HepG2 (cell line): ENCODE measurements around the gene GCSAM. TPM values are rescaled to one million over a fixed set of nuclear protein-coding genes. Genes with fewer than 3 reads are reported as not detected.

Experiments used
- CREB1 ChIP-seq, 2 experiments: fragments of 450-650 bp in 1 of 2; IDR thresholded peaks; 2 replicates each; pipeline ENCODE4 v1.6.1; 2016 to 2017; ENCODE audit warnings: control low read depth in 1 of 2, mild to moderate bottlenecking in 1 of 2, missing compliant biosample characterization in 1 of 2, missing genetic modification characterization in 1 of 2
- FOSL2 ChIP-seq: sonication (generic); formaldehyde crosslinking; IDR thresholded peaks from 2 replicates; pipeline ENCODE4 v1.4.0; 2020; ENCODE audit warnings: missing genetic modification reagents
- FOXP4 ChIP-seq: sonication (generic); formaldehyde crosslinking; IDR thresholded peaks from 2 replicates; pipeline ENCODE4 v1.4.0; 2020; ENCODE audit warnings: missing genetic modification reagents
- GMEB2 ChIP-seq: IDR thresholded peaks from 2 replicates; pipeline ENCODE4 v1.6.1; 2016; ENCODE audit warnings: missing biosample characterization, missing genetic modification reagents, low read depth
- GZF1 ChIP-seq: sonication (generic); formaldehyde crosslinking; IDR thresholded peaks from 2 replicates; pipeline ENCODE4 v1.5.1; 2020; ENCODE audit warnings: mild to moderate bottlenecking, missing genetic modification reagents
- IKZF1 ChIP-seq: fragments of 450-650 bp; IDR thresholded peaks from 2 replicates; pipeline ENCODE4 v1.7.1; 2016
- IRF9 ChIP-seq: sonication (generic); formaldehyde crosslinking; IDR thresholded peaks from 2 replicates; pipeline ENCODE4 v1.8.0; 2022; ENCODE audit warnings: missing genetic modification reagents, mild to moderate bottlenecking, borderline replicate concordance
- JUNB ChIP-seq: sonication (generic); formaldehyde crosslinking; IDR thresholded peaks from 2 replicates; pipeline ENCODE4 v1.8.0; 2022; ENCODE audit warnings: missing genetic modification reagents, mild to moderate bottlenecking, borderline replicate concordance
- MYC ChIP-seq: sonication (generic); formaldehyde crosslinking; IDR thresholded peaks from 2 replicates; pipeline ENCODE4 v1.9.0; 2021; ENCODE audit warnings: missing genetic modification reagents, borderline replicate concordance
- NFE2L1 ChIP-seq: sonication (generic); formaldehyde crosslinking; IDR thresholded peaks from 2 replicates; pipeline ENCODE4 v1.4.0; 2020; ENCODE audit warnings: missing genetic modification reagents, mild to moderate bottlenecking, borderline replicate concordance
- RXRB ChIP-seq: IDR thresholded peaks from 2 replicates; pipeline ENCODE4 v1.6.1; 2016; ENCODE audit warnings: borderline replicate concordance, missing genetic modification reagents, missing compliant biosample characterization
- SAP130 ChIP-seq: IDR thresholded peaks from 2 replicates; pipeline ENCODE4 v1.6.1; 2016; ENCODE audit warnings: low read depth
- SOX5 ChIP-seq: IDR thresholded peaks from 2 replicates; pipeline ENCODE4 v1.6.1; 2016; ENCODE audit warnings: borderline replicate concordance
- SOX6 ChIP-seq, 2 experiments: fragments of 450-650 bp in 1 of 2; sonication (generic) in 1 of 2; formaldehyde crosslinking in 1 of 2; IDR thresholded peaks; 2 replicates each; pipeline versions ENCODE4 v1.4.0 to v1.6.1; 2017 to 2020; ENCODE audit warnings: antibody characterized with exemption in 1 of 2, mild to moderate bottlenecking in 1 of 2, missing genetic modification reagents in 1 of 2
- TCF12 ChIP-seq, 2 experiments: fragments of 450-650 bp in 1 of 2; sonication (generic) in 1 of 2; formaldehyde crosslinking in 1 of 2; IDR thresholded peaks; 2 replicates each; pipeline versions ENCODE4 v1.6.1 to v1.8.0; 2017 to 2022; ENCODE audit warnings: antibody characterized with exemption in 1 of 2, mild to moderate bottlenecking in 1 of 2, missing genetic modification reagents in 1 of 2, moderate library complexity in 1 of 2
- TEAD3 ChIP-seq: optimal IDR thresholded peaks from 2 replicates; pipeline ENCODE3; 2016; ENCODE audit warnings: borderline replicate concordance
- ZNF12 ChIP-seq: sonication (generic); formaldehyde crosslinking; IDR thresholded peaks from 2 replicates; pipeline ENCODE4 v1.5.0; 2020; ENCODE audit warnings: missing genetic modification reagents
- ZNF672 ChIP-seq: sonication (generic); formaldehyde crosslinking; IDR thresholded peaks from 2 replicates; pipeline ENCODE4 v1.8.1; 2022; ENCODE audit warnings: missing genetic modification reagents
- ZNF724P ChIP-seq: sonication (generic); formaldehyde crosslinking; IDR thresholded peaks from 2 replicates; pipeline ENCODE4 v1.8.0; 2022; ENCODE audit warnings: missing genetic modification reagents, borderline replicate concordance
- polyA plus RNA-seq, 8 experiments: library from polyadenylated mRNA; depleted of rRNA in 3 of 8; stranded (reverse) in 7 of 8; unstranded in 1 of 8; fragments of >200 nt; fragmentation: Illumina TruSeq in 4 of 8; extraction: Trizol in 4 of 8; gene quantifications; 2 replicates each; pipeline versions ENCODE4 v1.2.1 to v1.2.3, GENCODE V29; 2011 to 2016; ENCODE audit warnings: low read depth in 4 of 8, missing spikeins in 1 of 8, mixed read lengths in 1 of 8; ENCODE audit not compliant: insufficient read depth in 1 of 8
- total RNA-seq, 5 experiments: library from RNA; depleted of rRNA; stranded (reverse); fragments of >200 nt; fragmentation: Illumina TruSeq; extraction: Trizol; gene quantifications; 2 replicates each; pipeline ENCODE4 v1.2.3, GENCODE V29; 2016; ENCODE audit warnings: low read depth in 1 of 5
- TF ChIP-seq, protein P1 (sequence below): sonication (generic); formaldehyde crosslinking; IDR thresholded peaks from 2 replicates; pipeline ENCODE4 v1.4.0; 2020; ENCODE audit warnings: mild to moderate bottlenecking, low read depth, missing genetic modification reagents

The GCSAM gene
- total and polyA plus RNA-seq, 2 of the 13 experiments (the other 11 are each of a cell fraction or from before 2014, with no cell fraction given): not detected

GRCh38 chr3:112074616-112075497 is 58.2 kb downstream of the GCSAM start (continued):
- TF ChIP-seq FOXP4 (CRISPR knock-in tag) (peak; percentile 40; the same call in 1 of the 2 replicates), SOX6 (IDR thresholded peaks at IDR 0.05) (no peak), SOX6 (CRISPR knock-in tag; IDR thresholded peaks at IDR 0.05) (peak; percentile 16; the same call in 1 of the 2 replicates), TCF12 (IDR thresholded peaks at IDR 0.05) (no peak), TCF12 (CRISPR knock-in tag; IDR thresholded peaks at IDR 0.05) (no peak), CREB1 (IDR thresholded peaks at IDR 0.05) (no peak), CREB1 (CRISPR knock-in tag; IDR thresholded peaks at IDR 0.05) (peak; percentile 2; the same call in 1 of the 2 replicates), JUNB (CRISPR knock-in tag) (0 out of 2 replicates have a peak, but pooled peaks have one; percentile 32), IRF9 (CRISPR knock-in tag) (no peak), ZNF724P (no peak), SAP130 (CRISPR knock-in tag) (peak; percentile 81), SOX5 (CRISPR knock-in tag) (peak; percentile 30; the same call in 1 of the 2 replicates), RXRB (peak; percentile 50; the same call in 1 of the 2 replicates), NFE2L1 (no peak), FOSL2 (CRISPR knock-in tag) (peak; percentile 86), MYC (CRISPR knock-in tag) (no peak), GZF1 (CRISPR knock-in tag) (no peak), ZNF12 (CRISPR knock-in tag) (peak; percentile 68; the same call in 1 of the 2 replicates), GMEB2 (CRISPR knock-in tag) (no peak), IKZF1 (no peak), ZNF672 (CRISPR knock-in tag) (no peak), TEAD3 (CRISPR knock-in tag) (peak; percentile 36)
- TF ChIP-seq, protein P1, sequence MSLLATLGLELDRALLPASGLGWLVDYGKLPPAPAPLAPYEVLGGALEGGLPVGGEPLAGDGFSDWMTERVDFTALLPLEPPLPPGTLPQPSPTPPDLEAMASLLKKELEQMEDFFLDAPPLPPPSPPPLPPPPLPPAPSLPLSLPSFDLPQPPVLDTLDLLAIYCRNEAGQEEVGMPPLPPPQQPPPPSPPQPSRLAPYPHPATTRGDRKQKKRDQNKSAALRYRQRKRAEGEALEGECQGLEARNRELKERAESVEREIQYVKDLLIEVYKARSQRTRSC: no peak
